Stimulated activated CD8-positive, alpha-beta memory T cell treated with anti-CD3 and anti-CD28 coated beads, Interleukin-15, amount 100 ng/mL, for 1 hour (primary cell): ENCODE measurements around the gene VWCE.
"Not testable (repeated sequence)": the region's sequence is repeated elsewhere in the genome, so short reads cannot be mapped to it uniquely, and the experiment has no call there.

Source experiments
- DNase-seq: peaks from one replicate; pipeline ENCODE4 v3.0.0-alpha.2; 2020; ENCODE audit warnings: low read depth

The VWCE gene

DNA sequence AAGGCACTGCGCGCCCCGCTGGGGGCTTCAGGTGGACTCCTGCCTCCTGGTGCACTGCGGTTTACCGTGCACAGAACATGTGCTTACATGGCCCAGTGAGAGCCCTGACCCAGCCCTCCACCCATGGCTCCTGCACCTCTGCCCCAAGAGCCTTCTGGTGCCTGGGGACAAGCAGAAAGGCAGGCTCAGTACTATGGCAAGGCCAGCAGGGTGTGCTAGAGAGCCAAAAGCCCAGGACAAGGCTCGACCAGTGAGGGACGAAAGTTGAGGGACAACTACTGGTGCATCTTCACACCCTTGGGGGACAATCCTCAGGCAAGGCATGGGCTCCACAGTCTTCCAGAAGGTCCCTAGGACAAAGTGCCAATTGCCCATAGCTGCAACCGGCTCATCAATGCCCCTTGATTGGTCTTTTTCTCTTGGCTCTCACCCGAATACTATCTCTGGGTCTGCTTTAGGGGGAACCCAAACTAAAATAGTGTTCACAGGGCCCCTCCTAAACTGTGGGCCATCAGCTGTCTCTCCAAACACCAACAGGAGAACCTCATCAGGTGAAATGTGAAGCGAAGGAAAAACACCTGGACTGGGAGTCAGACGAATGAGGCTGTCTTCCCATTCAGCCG, 40.6 kb downstream of the VWCE start:
- DNase-seq, result peak; percentile 36

DNA sequence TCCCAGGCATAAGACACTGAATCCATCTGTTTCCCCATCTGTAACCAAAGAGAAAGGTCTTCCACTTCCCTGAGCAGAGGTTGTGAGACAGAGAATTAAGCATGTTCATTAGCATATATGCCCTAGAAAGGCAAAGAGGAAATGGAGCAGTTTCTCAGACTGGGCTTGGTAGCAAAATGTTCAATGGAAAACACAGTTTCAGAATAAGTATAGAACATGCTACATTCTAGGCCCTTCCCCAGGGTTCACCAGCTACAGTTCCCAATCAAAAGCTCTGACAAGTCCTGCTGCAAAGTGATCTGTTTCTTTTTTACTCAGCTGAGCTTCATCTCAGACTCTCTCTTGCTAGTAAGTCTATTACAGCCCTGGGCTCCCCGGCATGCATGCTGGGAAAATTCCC, 42.8 kb downstream of the VWCE start:
- DNase-seq, result not testable (repeated sequence)

DNA sequence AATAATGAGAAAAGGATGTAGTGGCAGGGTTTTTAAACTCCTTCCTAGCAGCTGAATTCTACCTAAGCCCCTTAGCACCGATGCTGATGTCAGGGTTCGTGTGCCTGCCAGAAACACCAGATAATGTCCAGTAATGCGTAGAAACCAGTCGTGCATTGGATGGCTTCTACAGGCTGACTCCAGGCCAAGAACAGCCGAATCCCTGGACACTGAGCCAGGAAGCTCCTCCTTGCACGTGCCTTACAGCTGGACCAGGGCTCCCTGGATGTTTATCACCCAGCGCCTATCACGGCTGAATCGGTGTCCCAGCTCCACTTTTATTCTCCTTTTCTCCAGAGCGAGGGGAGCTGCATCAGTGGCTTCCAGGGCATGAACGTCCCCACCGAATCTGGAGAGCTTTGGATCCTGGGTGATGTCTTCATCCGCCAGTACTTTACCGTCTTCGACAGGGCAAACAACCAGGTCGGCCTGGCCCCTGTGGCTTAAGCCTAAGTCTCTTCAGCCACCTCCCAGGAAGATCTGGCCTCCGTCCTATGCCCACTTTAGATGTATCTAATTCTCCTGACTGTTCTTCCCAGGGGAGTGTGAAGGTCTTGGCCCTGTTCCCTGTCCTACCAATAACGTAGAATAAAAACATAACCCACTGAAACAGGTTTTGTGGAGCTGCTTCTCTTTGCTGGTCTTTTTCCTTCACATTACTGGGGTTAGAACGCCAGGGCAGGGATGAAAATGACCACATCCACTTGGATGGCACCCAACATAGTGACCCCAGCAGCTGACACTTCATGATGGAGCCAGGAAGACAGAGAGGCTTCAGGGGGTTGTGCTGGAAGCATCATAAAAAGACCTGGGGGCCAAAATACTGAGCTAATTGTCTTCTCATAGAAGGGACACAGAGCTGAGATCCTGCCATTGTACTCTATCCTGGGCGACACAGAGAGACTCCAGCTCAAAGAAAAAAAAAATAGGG, 44.0 kb downstream of the VWCE start:
- not testable (repeated sequence) for DNase-seq

DNA sequence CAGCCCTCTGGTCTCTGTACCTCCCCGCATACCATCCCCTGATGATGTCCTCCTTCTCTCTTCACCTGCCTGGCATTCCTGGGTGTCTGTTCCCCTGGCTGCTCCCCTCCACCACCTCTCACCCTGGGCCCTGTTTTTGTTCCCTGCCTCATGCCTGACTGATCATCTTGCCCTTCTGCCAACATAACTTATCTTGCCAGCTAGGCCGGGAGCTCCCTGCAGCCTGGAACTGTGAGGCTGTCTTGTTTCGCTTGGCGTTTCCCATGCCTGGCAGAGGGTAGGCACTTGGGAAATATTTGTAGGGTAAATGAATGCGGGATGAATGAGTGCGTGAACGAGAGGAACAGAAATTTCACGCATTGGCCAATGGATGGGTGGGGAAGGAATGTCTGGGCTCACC, 45.9 kb downstream of the VWCE start:
- not testable (repeated sequence) for DNase-seq

DNA sequence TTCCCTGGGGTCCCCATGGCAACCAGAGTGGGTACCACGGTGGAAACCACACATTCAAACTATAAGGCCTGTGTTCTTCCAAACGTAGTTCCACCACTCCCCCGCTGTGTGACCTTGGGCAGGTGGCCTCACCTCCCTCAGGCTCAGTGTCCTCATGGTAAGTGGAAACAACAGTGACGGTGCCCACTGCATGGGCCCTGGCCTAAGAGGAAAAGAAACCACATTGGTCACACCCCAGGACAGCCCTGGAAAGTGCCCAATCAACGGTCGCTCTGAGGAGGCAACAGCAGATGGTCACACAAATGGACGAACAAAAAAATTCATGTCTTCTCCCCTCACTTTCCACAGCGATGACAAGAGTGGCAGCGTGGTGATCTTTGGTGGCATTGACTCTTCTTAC, 47.0 kb downstream of the VWCE start:
- not testable (repeated sequence) for DNase-seq

DNA sequence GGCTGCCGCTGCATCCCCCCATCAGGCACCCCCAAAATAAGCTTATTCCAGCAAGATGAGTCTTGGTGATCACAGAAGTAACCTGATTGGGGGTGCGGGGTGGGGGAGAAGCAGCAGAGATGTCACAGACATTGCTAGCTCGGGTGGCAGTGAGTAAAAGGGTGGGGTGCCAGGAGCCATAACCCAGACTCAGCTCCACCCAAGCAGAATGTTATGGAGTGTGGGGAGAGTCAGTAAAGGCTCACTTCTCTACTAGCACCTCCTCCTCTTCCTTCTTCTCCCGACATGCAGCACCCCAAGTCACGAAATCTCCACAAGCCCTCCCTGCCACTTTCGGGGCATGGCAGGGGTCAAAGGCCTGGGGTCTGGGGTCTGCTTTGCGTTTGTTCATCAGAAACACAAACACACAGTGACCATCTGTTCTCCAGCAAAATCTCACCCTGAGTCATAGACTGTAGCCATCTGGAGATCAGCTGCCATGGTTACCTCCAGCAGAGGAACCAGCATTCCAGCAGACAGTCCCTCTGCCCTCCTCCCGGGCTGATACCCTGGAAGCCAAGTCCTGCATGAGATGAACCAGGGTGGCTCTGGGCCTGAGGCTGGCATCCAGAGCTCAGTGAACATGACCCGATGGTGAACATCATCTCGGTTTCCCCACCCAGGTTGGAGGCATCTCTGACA, 49.7 kb downstream of the VWCE start:
- DNase-seq, result not testable (repeated sequence)

DNA sequence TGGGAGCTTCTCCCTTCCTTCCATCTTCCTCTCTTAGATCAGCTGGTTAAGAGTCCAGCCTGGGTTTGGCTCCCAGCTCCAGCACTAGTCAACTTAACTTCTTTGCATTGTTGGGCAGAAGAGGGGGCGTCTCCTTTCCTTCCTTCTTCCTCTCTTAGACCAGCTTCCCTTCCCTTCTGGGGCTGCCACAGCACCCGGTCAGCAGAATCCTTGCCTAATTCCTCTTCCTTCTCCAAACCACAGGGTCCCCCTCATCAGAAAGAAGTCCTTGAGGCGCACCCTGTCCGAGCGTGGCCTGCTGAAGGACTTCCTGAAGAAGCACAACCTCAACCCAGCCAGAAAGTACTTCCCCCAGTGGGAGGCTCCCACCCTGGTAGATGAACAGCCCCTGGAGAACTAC, 53.6 kb downstream of the VWCE start:
- DNase-seq, result not testable (repeated sequence)

DNA sequence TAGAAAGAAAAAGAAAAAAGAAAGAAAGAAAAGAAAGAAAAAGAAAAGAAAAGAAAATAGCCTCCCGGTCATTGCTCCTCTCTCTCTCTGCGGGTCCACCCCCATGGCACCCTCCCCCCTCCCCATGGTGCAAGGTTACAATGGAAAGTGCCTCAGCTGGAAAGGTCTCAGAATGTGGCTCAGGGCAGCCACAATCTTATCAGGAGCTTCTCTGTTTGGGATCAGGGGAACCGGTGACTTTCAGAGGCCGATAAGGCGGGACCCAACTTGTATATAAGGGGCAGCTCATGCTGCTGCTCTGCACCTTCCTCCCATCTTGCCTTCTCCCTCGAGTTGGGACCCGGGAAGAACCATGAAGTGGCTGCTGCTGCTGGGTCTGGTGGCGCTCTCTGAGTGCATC, 54.2 kb downstream of the VWCE start, which contains the start of gene PGA5:
PGA5 (plus strand) TSS at position 301 of the 400 bp plus-strand sequence; CDS start at position 353, 52 bp downstream.
- DNase-seq, result not testable (repeated sequence)

DNA sequence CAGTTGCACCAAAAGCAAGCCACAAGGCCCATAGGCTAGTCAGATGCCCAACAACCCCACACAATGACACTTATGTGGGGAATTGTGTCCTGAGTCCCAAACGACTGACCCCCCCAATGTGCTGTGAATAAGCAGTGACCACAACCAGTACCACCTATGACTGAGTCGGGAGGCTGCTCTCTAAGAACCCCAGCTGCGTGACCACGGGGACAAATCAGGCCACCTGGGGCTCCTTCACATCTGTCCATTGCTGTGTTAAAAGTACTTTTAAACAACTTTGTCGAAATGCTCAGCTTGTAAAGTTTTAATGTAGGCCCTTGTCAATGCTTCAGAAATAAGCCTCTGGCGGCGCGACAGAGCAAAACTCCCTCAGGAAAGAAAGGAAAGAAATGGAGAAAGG, 54.8 kb downstream of the VWCE start:
- not testable (repeated sequence) for DNase-seq

DNA sequence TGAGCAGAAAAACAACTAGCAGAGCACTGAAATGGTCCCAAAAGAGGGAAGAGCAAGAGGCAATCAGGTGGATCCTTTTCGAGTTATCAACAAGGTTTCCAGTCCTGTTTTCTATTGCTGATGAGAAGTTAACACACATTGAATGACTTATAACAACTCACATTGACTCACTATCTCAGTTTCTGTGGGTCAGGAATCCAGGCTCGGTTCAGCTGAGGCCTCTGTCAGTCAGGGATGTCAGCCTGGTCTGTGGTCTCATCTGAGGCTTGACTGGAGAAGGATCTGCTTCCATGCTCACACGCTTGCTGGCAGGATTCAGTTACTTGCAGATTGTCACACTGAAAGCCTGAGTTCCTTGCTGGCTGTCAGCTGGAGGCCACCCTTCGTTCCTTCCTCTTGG, 58.0 kb downstream of the VWCE start:
- not testable (repeated sequence) for DNase-seq

DNA sequence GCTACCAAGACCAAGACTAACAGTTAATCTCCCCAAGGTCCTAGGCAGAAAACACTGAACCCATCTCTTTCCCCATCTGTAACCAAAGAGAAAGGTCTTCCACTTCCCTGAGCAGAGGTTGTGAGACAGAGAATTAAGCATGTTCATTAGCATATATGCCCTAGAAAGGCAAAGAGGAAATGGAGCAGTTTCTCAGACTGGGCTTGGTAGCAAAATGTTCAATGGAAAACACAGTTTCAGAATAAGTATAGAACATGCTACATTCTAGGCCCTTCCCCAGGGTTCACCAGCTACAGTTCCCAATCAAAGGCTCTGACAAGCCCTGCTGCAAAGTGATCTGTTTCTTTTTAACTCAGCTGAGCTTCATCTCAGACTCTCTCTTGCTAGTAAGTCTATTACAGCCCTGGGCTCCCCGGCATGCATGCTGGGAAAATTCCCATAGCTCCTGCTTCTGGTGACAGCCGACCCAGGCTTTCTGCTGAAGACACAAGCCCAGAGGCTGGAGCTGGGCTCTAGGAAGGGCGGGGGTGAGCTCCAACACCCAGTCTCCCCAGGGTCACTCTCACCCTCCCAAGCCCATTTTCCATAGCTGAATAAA, 62.5 kb downstream of the VWCE start:
- DNase-seq, result not testable (repeated sequence)

DNA sequence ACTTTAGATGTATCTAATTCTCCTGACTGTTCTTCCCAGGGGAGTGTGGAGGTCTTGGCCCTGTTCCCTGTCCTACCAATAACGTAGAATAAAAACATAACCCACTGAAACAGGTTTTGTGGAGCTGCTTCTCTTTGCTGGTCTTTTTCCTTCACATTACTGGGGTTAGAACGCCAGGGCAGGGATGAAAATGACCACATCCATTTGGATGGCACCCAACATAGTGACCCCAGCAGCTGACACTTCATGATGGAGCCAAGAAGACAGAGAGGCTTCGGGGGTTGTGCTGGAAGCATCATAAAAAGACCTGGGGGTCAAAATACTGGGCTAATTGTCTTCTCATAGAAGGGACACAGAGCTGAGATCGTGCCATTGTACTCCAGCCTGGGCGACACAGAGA, 63.5 kb downstream of the VWCE start:
- not testable (repeated sequence) for DNase-seq

DNA sequence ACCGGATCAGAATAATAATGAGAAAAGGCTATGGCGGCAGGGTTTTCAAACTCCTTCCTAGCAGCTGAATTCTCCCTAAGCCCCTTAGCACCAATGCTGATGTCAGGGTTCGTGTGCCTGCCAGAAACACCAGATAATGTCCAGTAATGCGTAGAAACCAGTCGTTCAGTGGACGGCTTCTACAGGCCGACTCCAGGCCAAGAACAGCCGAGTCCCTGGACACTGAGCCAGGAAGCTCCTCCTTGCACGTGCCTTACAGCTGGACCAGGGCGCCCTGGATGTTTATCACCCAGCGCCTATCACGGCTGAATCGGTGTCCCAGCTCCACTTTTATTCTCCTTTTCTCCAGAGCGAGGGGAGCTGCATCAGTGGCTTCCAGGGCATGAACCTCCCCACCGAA, 64.1 kb downstream of the VWCE start:
- DNase-seq, result not testable (repeated sequence)

DNA sequence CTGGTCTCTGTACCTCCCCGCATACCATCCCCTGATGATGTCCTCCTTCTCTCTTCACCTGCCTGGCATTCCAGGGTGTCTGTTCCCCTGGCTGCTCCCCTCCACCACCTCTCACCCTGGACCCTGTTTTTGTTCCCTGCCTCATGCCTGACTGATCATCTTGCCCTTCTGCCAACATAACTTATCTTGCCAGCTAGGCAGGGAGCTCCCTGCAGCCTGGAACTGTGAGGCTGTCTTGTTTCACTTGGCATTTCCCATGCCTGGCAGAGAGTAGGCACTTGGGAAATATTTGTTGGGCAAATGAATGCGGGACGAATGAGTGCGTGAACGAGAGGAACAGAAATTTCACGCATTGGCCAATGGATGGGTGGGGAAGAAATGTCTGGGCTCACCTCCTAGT, 65.7 kb downstream of the VWCE start:
- not testable (repeated sequence) for DNase-seq

DNA sequence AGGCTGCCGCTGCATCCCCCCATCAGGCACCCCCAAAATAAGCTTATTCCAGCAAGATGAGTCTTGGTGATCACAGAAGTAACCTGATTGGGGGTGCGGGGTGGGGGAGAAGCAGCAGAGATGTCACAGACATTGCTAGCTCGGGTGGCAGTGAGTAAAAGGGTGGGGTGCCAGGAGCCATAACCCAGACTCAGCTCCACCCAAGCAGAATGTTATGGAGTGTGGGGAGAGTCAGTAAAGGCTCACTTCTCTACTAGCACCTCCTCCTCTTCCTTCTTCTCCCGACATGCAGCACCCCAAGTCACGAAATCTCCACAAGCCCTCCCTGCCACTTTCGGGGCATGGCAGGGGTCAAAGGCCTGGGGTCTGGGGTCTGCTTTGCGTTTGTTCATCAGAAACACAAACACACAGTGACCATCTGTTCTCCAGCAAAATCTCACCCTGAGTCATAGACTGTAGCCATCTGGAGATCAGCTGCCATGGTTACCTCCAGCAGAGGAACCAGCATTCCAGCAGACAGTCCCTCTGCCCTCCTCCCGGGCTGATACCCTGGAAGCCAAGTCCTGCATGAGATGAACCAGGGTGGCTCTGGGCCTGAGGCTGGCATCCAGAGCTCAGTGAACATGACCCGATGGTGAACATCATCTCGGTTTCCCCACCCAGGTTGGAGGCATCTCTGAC, 68.5 kb downstream of the VWCE start:
- not testable (repeated sequence) for DNase-seq

DNA sequence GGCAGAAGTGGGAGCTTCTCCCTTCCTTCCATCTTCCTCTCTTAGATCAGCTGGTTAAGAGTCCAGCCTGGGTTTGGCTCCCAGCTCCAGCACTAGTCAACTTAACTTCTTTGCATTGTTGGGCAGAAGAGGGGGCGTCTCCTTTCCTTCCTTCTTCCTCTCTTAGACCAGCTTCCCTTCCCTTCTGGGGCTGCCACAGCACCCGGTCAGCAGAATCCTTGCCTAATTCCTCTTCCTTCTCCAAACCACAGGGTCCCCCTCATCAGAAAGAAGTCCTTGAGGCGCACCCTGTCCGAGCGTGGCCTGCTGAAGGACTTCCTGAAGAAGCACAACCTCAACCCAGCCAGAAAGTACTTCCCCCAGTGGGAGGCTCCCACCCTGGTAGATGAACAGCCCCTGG, 72.4 kb downstream of the VWCE start:
- DNase-seq, result not testable (repeated sequence)

DNA sequence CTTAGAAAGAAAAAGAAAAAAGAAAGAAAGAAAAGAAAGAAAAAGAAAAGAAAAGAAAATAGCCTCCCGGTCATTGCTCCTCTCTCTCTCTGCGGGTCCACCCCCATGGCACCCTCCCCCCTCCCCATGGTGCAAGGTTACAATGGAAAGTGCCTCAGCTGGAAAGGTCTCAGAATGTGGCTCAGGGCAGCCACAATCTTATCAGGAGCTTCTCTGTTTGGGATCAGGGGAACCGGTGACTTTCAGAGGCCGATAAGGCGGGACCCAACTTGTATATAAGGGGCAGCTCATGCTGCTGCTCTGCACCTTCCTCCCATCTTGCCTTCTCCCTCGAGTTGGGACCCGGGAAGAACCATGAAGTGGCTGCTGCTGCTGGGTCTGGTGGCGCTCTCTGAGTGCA, 73.1 kb downstream of the VWCE start, which contains the start of gene PGA4:
PGA4 (plus strand) TSS at position 301 of the 400 bp plus-strand sequence; CDS start at position 355, 54 bp downstream.
- DNase-seq, result not testable (repeated sequence)

DNA sequence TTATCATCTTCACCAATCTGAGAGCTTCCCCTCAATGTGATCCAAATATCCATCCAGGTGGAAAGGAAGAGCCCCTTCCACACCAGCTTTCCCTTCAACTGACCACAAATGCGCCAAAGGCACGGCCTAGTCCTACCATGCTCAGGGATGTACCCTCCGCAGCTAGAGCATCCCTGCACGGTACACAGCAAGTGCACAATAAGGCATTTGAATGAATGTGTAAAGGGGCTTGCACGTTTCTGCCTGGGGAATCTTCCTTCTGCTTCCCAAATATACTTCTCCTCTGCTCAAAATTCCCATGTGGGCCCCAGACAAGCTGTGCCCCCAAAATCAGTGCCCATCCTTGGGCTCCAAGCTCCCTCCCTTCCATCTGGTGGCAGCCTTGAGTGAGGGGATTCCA, 76.1 kb downstream of the VWCE start:
- not testable (repeated sequence) for DNase-seq

DNA sequence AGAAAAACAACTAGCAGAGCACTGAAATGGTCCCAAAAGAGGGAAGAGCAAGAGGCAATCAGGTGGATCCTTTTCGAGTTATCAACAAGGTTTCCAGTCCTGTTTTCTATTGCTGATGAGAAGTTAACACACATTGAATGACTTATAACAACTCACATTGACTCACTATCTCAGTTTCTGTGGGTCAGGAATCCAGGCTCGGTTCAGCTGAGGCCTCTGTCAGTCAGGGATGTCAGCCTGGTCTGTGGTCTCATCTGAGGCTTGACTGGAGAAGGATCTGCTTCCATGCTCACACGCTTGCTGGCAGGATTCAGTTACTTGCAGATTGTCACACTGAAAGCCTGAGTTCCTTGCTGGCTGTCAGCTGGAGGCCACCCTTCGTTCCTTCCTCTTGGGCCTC, 76.8 kb downstream of the VWCE start:
- DNase-seq, result not testable (repeated sequence)

DNA sequence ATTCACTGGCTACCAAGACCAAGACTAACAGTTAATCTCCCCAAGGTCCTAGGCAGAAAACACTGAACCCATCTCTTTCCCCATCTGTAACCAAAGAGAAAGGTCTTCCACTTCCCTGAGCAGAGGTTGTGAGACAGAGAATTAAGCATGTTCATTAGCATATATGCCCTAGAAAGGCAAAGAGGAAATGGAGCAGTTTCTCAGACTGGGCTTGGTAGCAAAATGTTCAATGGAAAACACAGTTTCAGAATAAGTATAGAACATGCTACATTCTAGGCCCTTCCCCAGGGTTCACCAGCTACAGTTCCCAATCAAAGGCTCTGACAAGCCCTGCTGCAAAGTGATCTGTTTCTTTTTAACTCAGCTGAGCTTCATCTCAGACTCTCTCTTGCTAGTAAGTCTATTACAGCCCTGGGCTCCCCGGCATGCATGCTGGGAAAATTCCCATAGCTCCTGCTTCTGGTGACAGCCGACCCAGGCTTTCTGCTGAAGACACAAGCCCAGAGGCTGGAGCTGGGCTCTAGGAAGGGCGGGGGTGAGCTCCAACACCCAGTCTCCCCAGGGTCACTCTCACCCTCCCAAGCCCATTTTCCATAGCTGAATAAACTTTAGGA, 81.3 kb downstream of the VWCE start:
- not testable (repeated sequence) for DNase-seq

DNA sequence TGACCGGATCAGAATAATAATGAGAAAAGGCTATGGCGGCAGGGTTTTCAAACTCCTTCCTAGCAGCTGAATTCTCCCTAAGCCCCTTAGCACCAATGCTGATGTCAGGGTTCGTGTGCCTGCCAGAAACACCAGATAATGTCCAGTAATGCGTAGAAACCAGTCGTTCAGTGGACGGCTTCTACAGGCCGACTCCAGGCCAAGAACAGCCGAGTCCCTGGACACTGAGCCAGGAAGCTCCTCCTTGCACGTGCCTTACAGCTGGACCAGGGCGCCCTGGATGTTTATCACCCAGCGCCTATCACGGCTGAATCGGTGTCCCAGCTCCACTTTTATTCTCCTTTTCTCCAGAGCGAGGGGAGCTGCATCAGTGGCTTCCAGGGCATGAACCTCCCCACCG, 82.9 kb downstream of the VWCE start:
- DNase-seq, result not testable (repeated sequence)
